Measurements from ENCODE around the gene OPN5.

Gene OPN5

DNA sequence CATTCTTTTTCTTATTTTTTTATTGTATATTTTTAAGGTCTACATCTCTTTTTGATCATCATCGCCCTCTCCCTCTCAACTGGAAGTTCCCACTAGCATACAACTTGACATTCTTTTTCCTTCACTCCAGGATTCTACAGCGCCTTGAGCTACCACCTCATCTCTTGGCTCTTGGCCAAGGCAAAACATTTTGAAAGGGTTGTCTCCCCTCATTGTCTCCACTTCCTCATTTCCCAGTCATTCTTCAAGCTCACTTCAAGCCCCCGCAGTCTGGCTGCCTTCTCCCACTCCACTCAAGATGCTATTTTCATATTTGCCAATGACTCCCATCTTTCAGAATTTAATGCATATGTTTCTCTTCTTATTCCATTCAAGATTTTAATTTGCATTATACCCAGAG is 63.0 kb downstream of the OPN5 start:
- Histone ChIP-seq H3K9ac (no peak overlapping the region), H3K4me3 (no peak overlapping the region), H3K27me3 (no peaks in the 10 kb centered on the region), H3K36me3 (no peaks in the 10 kb centered on the region), H3K9me3 (replicated peaks in 1 of 11) (no peaks in the 10 kb centered on the region), H3K27ac (no peak overlapping the region), H4K20me1 (no peaks in the 10 kb centered on the region), H3K4me1 (no peaks in the 10 kb centered on the region), H3K4me2 (no peak overlapping the region)
- TF ChIP-seq Cebpa-rat (IDR thresholded peaks at IDR 0.05), result no peak

DNA sequence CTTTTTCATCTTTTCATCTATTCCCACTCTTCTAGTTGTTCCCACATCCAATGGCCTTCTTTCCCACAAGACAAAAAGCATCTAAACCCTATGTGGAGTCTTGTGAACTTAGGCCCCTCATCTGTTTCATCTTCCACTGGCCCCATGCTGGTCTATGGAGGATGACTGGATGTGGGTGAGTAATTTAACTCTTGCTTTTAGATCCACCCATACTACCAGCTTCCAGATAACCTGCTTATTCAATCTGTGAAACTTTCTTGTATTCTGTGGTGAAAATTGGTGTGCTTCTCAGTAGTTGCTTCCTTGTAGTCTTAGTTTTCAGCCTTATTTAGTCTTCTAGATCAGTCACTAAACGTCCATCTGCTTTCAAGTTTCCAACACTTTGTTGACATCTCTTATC is 64.9 kb downstream of the OPN5 start:
- Histone ChIP-seq H3K4me1 (no peaks in the 10 kb centered on the region), H3K36me3 (no peaks in the 10 kb centered on the region), H3K4me3 (no peak overlapping the region), H4K20me1 (no peaks in the 10 kb centered on the region), H3K9me3 (replicated peaks in 1 of 11) (no peaks in the 10 kb centered on the region), H3K9ac (no peak overlapping the region), H3K27me3 (no peaks in the 10 kb centered on the region), H3K27ac (no peak overlapping the region), H3K4me2 (no peak overlapping the region)
- TF ChIP-seq Cebpa-rat (IDR thresholded peaks at IDR 0.05), result no peak

DNA sequence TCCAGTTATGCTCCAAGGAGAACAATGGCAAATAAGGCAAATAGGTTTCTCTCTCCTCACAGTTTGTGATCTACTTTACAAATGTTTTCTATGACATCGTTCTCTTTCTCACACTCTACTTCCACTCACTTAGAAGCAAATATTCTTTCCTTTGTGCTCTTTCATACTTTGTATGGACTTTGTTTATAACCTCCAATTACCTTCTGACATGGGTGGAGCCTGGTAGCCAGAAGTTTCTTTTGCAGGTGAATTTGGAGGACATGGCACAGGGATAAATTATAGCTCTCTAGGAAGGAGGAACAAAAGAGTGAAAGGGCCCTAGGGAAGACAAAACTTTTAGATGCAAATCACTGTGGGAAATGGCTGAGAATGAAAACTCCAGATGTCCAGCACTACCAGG is 69.3 kb downstream of the OPN5 start:
- H3K4me2 ChIP-seq, result no peak overlapping the region
- no peaks in the 10 kb centered on the region for H4K20me1 ChIP-seq
- no peak overlapping the region for H3K4me3 ChIP-seq
- H3K4me1 ChIP-seq, result no peaks in the 10 kb centered on the region
- no peaks in the 10 kb centered on the region for H3K27me3 ChIP-seq
- no peak overlapping the region for H3K9ac ChIP-seq
- no peaks in the 10 kb centered on the region for H3K9me3 ChIP-seq (replicated peaks in 1 of 11)
- H3K36me3 ChIP-seq, result no peaks in the 10 kb centered on the region
- TF ChIP-seq Cebpa-rat (IDR thresholded peaks at IDR 0.05), result no peak
- H3K27ac ChIP-seq, result no peak overlapping the region

GRCh38 chr6:47852727-47853126 is 70.9 kb downstream of the OPN5 start:
- TF ChIP-seq Cebpa-rat (IDR thresholded peaks at IDR 0.05), result no peak
- Histone ChIP-seq H3K27me3 (no peaks in the 10 kb centered on the region), H3K27ac (no peak overlapping the region), H3K36me3 (no peaks in the 10 kb centered on the region), H3K4me3 (no peak overlapping the region), H4K20me1 (no peaks in the 10 kb centered on the region), H3K9me3 (replicated peaks in 1 of 11) (no peaks in the 10 kb centered on the region), H3K4me2 (no peak overlapping the region), H3K9ac (no peak overlapping the region), H3K4me1 (no peaks in the 10 kb centered on the region)

- no peak overlapping the region for H3K4me2 ChIP-seq
- no peak overlapping the region for H3K9ac ChIP-seq
- no peak for TF ChIP-seq Cebpa-rat (IDR thresholded peaks at IDR 0.05)
- H3K4me3 ChIP-seq, result no peak overlapping the region
- no peak overlapping the region for H3K27ac ChIP-seq
- no peaks in the 10 kb centered on the region for H3K9me3 ChIP-seq (replicated peaks in 1 of 11)
- no peaks in the 10 kb centered on the region for H4K20me1 ChIP-seq
- no peaks in the 10 kb centered on the region for H3K4me1 ChIP-seq
- H3K36me3 ChIP-seq, result no peaks in the 10 kb centered on the region
- no peaks in the 10 kb centered on the region for H3K27me3 ChIP-seq
These were observed 71.9 kb downstream of the OPN5 start for GRCh38 chr6:47853766-47854165.

GRCh38 chr6:47854971-47855370 is 73.1 kb downstream of the OPN5 start:
- no peak for TF ChIP-seq Cebpa-rat (IDR thresholded peaks at IDR 0.05)
- Histone ChIP-seq H3K36me3 (no peaks in the 10 kb centered on the region), H3K27ac (no peak overlapping the region), H3K27me3 (no peaks in the 10 kb centered on the region), H4K20me1 (no peaks in the 10 kb centered on the region), H3K4me3 (no peak overlapping the region), H3K4me2 (no peak overlapping the region), H3K9me3 (replicated peaks in 1 of 11) (no peaks in the 10 kb centered on the region), H3K9ac (no peak overlapping the region), H3K4me1 (no peaks in the 10 kb centered on the region)

DNA sequence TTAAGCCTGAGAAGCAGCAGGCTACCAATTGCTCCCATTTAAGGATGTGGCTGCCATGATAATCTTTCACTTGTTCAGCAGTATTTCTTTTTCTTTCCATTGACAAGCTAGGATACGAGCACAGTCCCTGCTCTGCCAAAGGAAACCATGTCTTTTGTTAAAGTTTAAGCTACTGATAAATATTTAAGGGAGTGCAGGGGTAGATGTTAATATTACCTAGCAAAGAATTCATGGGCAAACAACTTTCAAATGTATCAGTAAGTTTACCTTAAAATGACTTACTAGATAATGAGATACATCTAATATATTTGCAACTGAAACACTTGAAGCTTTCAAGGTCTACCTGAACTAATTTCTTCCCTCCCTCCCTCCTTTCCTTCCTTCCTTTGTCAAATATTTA is 77.3 kb downstream of the OPN5 start:
- Histone ChIP-seq H3K4me2 (no peak overlapping the region), H3K27ac (no peak overlapping the region), H3K4me1 (no peaks in the 10 kb centered on the region), H4K20me1 (no peaks in the 10 kb centered on the region), H3K36me3 (no peaks in the 10 kb centered on the region), H3K4me3 (no peak overlapping the region), H3K27me3 (no peaks in the 10 kb centered on the region), H3K9ac (no peak overlapping the region), H3K9me3 (replicated peaks in 1 of 11) (no peaks in the 10 kb centered on the region)
- TF ChIP-seq Cebpa-rat (IDR thresholded peaks at IDR 0.05), result no peak

DNA sequence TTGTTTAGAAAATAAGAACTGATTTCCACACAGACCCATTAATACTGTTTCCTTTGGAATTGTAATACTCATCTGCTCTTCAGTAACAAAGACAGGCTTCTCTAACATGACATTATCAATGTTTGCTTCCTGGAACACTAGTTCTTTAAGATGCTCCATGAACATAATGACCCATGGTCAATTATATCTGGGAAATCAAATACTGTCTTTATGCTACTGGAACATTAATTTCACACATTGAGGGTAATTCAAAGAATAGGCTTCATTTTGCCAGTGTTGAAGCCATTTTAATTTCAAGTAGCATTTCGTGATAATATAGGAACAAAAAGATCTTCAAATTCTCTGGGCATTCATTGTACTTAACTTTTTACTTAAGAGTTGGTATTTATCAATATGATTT is 80.9 kb downstream of the OPN5 start:
- Histone ChIP-seq H3K4me3 (no peak overlapping the region), H3K9ac (no peak overlapping the region), H3K9me3 (replicated peaks in 1 of 11) (no peaks in the 10 kb centered on the region), H3K4me1 (no peaks in the 10 kb centered on the region), H3K36me3 (no peaks in the 10 kb centered on the region), H3K27me3 (no peaks in the 10 kb centered on the region), H3K4me2 (no peak overlapping the region), H3K27ac (no peak overlapping the region), H4K20me1 (no peaks in the 10 kb centered on the region)
- no peak for TF ChIP-seq Cebpa-rat (IDR thresholded peaks at IDR 0.05)

DNA sequence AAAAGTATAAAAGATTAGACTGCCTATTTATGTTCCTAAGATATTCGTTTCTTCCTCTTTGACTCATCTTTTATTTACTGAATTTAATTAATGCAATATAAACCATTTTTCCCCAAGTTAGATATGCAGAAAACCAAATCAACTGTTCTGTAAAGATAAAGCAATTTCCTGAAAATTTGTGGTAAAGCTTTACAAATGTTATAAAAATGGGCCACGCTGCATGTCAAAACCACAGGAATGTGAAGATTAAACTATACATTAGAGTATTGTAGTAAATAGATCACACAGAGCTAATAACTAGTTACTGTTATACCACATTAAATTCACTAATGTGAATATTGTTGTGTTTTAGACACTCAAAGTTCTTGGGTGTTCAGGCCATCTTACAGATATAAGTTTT is 83.4 kb downstream of the OPN5 start:
- no peaks in the 10 kb centered on the region for H3K36me3 ChIP-seq
- H3K9me3 ChIP-seq (replicated peaks in 1 of 11), result no peaks in the 10 kb centered on the region
- no peak overlapping the region for H3K4me3 ChIP-seq
- H3K27me3 ChIP-seq, result no peaks in the 10 kb centered on the region
- no peak overlapping the region for H3K9ac ChIP-seq
- no peaks in the 10 kb centered on the region for H4K20me1 ChIP-seq
- no peak overlapping the region for H3K27ac ChIP-seq
- no peaks in the 10 kb centered on the region for H3K4me1 ChIP-seq
- no peak for TF ChIP-seq Cebpa-rat (IDR thresholded peaks at IDR 0.05)
- H3K4me2 ChIP-seq, result no peak overlapping the region

GRCh38 chr6:47875593-47875992 is 93.8 kb downstream of the OPN5 start:
- no peak for TF ChIP-seq Cebpa-rat (IDR thresholded peaks at IDR 0.05)
- Histone ChIP-seq H3K4me1 (no peaks in the 10 kb centered on the region), H3K9ac (no peak overlapping the region), H3K9me3 (replicated peaks in 1 of 11) (no peaks in the 10 kb centered on the region), H3K27ac (no peak overlapping the region), H3K4me3 (no peak overlapping the region), H3K27me3 (no peaks in the 10 kb centered on the region), H3K36me3 (no peaks in the 10 kb centered on the region), H3K4me2 (no peak overlapping the region), H4K20me1 (no peaks in the 10 kb centered on the region)
